Gastrocnemius medialis (tissue), 4 donors: Measurements from ENCODE around the gene FYN. TPM values are rescaled to one million over a fixed set of nuclear protein-coding genes. Genes with fewer than 3 reads are reported as not detected.

Experiments used
- ATAC-seq, 2 donors: fragments of 150-250 bp; one replicate each; pipeline ENCODE4 v1.9.1; 2016
- DNase-seq, 2 donors: peaks; one replicate each; pipeline ENCODE4 v3.0.0-alpha.2; 2019
- H3K27ac ChIP-seq, 4 donors: fragments of 200-600 bp; sonication (generic); 1 replicate in 1 of 4; 2 replicates in 3 of 4; pipeline ENCODE4 v1.5.1; 2016 to 2018; ENCODE audit warnings: mild to moderate bottlenecking in 2 of 4, moderate library complexity in 1 of 4
- H3K27me3 ChIP-seq, 3 donors: fragments of 200-600 bp; sonication (generic) in 2 of 3; 1 replicate in 1 of 3; 2 replicates in 2 of 3; pipeline versions ENCODE4 v1.5.1 to v1.6.0; 2016 to 2019; ENCODE audit warnings: mild to moderate bottlenecking in 1 of 3, moderate library complexity in 1 of 3
- H3K36me3 ChIP-seq, 2 donors: fragments of 200-600 bp; sonication (generic) in 1 of 2; one replicate each; pipeline ENCODE4 v1.5.1; 2017 to 2018
- H3K4me1 ChIP-seq, 2 donors: fragments of 200-600 bp; sonication (generic) in 1 of 2; one replicate each; pipeline ENCODE4 v1.5.1; 2016 to 2017; ENCODE audit warnings: mild to moderate bottlenecking in 2 of 2
- H3K4me3 ChIP-seq, 4 donors: fragments of 200-600 bp; sonication (generic) in 3 of 4; 1 replicate in 1 of 4; 2 replicates in 3 of 4; pipeline ENCODE4 v1.5.1; 2016 to 2019; ENCODE audit warnings: mild to moderate bottlenecking in 2 of 4
- H3K9me3 ChIP-seq, 3 donors: fragments of 200-600 bp; sonication (generic) in 2 of 3; 1 replicate in 1 of 3; 2 replicates in 2 of 3; pipeline ENCODE4 v1.5.1; 2016 to 2019
- CTCF ChIP-seq, 5 experiments: fragments of 450-650 bp in 3 of 5; fragments of 200-600 bp in 2 of 5; sonication (generic) in 2 of 5; IDR thresholded peaks in 4 of 5; conservative IDR thresholded peaks in 1 of 5; 1 replicate in 4 of 5; 2 replicates in 1 of 5; pipeline ENCODE4 v1.5.1; 2016 to 2019; ENCODE audit warnings: antibody characterized with exemption in 5 of 5, mild to moderate bottlenecking in 3 of 5, moderate library complexity in 3 of 5
- POLR2A ChIP-seq, 2 donors: fragments of 450-650 bp; IDR thresholded peaks; one replicate each; pipeline ENCODE4 v1.6.1; 2017; ENCODE audit warnings: antibody characterized with exemption in 2 of 2, mild to moderate bottlenecking in 2 of 2, moderate library complexity in 2 of 2
- in situ Hi-C, 4 donors: fragments of 200-750 bp; cut with MboI; loops; one replicate each; pipeline versions ENCODE4 v1.15.0 to v1.8.0; 2017; ENCODE audit warnings: low sequenced_read_pairs in 4 of 4
- intact Hi-C: fragments of 100-400 bp; cut with DNase I; formaldehyde crosslinking; loops from one replicate; pipeline ENCODE4 v1.15.1; 2023; ENCODE audit warnings: low total_unique reads
- total RNA-seq, 4 donors: library from RNA; depleted of rRNA; stranded (reverse); fragments of >200 nt; gene quantifications; one replicate each; pipeline versions ENCODE4 v1.1.0 to v1.2.3, GENCODE V29; 2016

FYN gene
- total RNA-seq, 4 donors from 2014 or later: 9.2 to 36.8 (median 17.0) TPM

- peak in 1 of 2 donors; percentile 25 for DNase-seq
- intact Hi-C loops (no loop called here), in situ Hi-C loops (no loop called here)
- Histone ChIP-seq H3K27me3 (no peaks in the 10 kb centered on the region), H3K27ac (no peak overlapping the region), H3K4me1 (no peaks in the 10 kb centered on the region), H3K36me3 (no peaks in the 10 kb centered on the region), H3K9me3 (no peaks in the 10 kb centered on the region), H3K4me3 (no peak overlapping the region)
- peak; percentile 36 for ATAC-seq
- TF ChIP-seq POLR2A (IDR thresholded peaks at IDR 0.05) (no peak), CTCF (IDR thresholded peaks at IDR 0.05 in 4 of 5, conservative IDR thresholded peaks at IDR 0.05 in 1 of 5) (no peak)
Observed at GRCh38 chr6:111918825-111919224, 45.6 kb upstream of the FYN start.

- ATAC-seq: no peak
- TF ChIP-seq CTCF (IDR thresholded peaks at IDR 0.05 in 4 of 5, conservative IDR thresholded peaks at IDR 0.05 in 1 of 5): no peak
- no peak for TF ChIP-seq POLR2A (IDR thresholded peaks at IDR 0.05)
- Histone ChIP-seq H3K4me3 (no peak overlapping the region), H3K36me3 (no peaks in the 10 kb centered on the region), H3K27me3 (no peaks in the 10 kb centered on the region), H3K4me1 (no peaks in the 10 kb centered on the region), H3K27ac (no peak overlapping the region), H3K9me3 (no peaks in the 10 kb centered on the region)
- DNase-seq: no peak
- intact Hi-C loops (no loop called here), in situ Hi-C loops (no loop called here)
Observed at GRCh38 chr6:111916747-111917146, 43.5 kb upstream of the FYN start.

- no peak for ATAC-seq
- intact Hi-C loops (no loop called here), in situ Hi-C loops (no loop called here)
Observed at GRCh38 chr6:111914617-111915016, 41.4 kb upstream of the FYN start.

GRCh38 chr6:111912904-111913303 lies 39.7 kb upstream of the FYN start:
- H3K4me1 ChIP-seq: no peaks in the 10 kb centered on the region
- in situ Hi-C loops: no loop called here
- intact Hi-C loops: no loop called here
- DNase-seq: no peak
- H3K36me3 ChIP-seq: no peaks in the 10 kb centered on the region
- H3K27ac ChIP-seq: no peak overlapping the region
- no peaks in the 10 kb centered on the region for H3K9me3 ChIP-seq
- no peak overlapping the region for H3K4me3 ChIP-seq
- no peak for TF ChIP-seq POLR2A (IDR thresholded peaks at IDR 0.05)
- no peak for TF ChIP-seq CTCF (IDR thresholded peaks at IDR 0.05 in 4 of 5, conservative IDR thresholded peaks at IDR 0.05 in 1 of 5)
- H3K27me3 ChIP-seq: no peaks in the 10 kb centered on the region
- ATAC-seq: no peak

More at GRCh38 chr6:111914617-111915016, 41.4 kb upstream of the FYN start:
- Histone ChIP-seq H3K27ac (no peak overlapping the region), H3K4me1 (no peaks in the 10 kb centered on the region), H3K4me3 (no peak overlapping the region), H3K36me3 (no peaks in the 10 kb centered on the region), H3K27me3 (no peaks in the 10 kb centered on the region), H3K9me3 (no peaks in the 10 kb centered on the region)
- no peak for TF ChIP-seq POLR2A (IDR thresholded peaks at IDR 0.05)
- no peak for TF ChIP-seq CTCF (IDR thresholded peaks at IDR 0.05 in 4 of 5, conservative IDR thresholded peaks at IDR 0.05 in 1 of 5)
- DNase-seq: no peak

- in situ Hi-C loops: no loop called here
- no peaks in the 10 kb centered on the region for H3K27me3 ChIP-seq
- intact Hi-C loops: no loop called here
Observed at GRCh38 chr6:111911428-111911827, 38.2 kb upstream of the FYN start.

More at GRCh38 chr6:111911428-111911827, 38.2 kb upstream of the FYN start:
- no peaks in the 10 kb centered on the region for H3K36me3 ChIP-seq
- no peaks in the 10 kb centered on the region for H3K4me1 ChIP-seq
- no peak overlapping the region for H3K4me3 ChIP-seq
- ATAC-seq (no peak), DNase-seq (no peak)
- no peak overlapping the region for H3K27ac ChIP-seq
- TF ChIP-seq POLR2A (IDR thresholded peaks at IDR 0.05): no peak
- TF ChIP-seq CTCF (IDR thresholded peaks at IDR 0.05 in 4 of 5, conservative IDR thresholded peaks at IDR 0.05 in 1 of 5): no peak
- H3K9me3 ChIP-seq: no peaks in the 10 kb centered on the region
